Measurements from ENCODE around the gene ETDB.

The ETDB gene

DNA sequence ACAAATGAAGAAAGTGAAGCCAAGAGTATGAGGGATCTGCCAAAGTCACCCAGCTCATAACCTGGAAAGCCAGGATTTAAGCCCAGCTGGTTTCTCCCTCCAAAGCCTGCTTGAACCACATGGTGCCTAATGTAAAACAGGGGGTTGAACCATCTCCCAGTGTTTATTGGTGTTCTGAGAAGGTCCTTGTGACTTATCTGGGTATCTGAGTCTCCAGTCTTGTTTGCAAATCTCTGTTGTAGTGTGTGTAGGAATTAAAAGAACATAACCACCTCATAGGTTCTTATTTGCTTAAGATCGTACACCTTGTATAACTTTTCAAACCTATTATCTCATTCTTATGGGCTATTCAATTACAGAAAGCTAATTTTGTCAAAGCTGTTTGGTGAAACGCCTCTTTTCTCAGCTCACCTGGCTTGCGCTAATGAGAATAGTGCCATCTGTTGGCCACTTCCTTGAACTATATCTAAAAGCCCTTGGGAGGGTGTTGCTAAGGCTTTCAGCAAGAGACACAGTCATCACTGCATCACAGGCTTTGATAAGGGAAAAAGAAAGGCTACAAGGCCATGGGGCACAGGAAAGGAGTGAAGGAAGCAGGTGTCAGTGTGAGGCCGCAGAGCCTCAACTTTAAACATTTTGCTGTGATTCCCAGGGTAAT lies 34.0 kb downstream of the ETDB start (continued):
- TF ChIP-seq ZFP3 (CRISPR knock-in tag; IDR thresholded peaks at IDR 0.05): no peak
- no peak for TF ChIP-seq ZNF565 (CRISPR knock-in tag; conservative IDR thresholded peaks at IDR 0.05; ENCODE audit: low read depth)
- TF ChIP-seq PPARA (CRISPR knock-in tag; IDR thresholded peaks at IDR 0.05; ENCODE audit: borderline replicate concordance): no peak
- TF ChIP-seq, protein P1, sequence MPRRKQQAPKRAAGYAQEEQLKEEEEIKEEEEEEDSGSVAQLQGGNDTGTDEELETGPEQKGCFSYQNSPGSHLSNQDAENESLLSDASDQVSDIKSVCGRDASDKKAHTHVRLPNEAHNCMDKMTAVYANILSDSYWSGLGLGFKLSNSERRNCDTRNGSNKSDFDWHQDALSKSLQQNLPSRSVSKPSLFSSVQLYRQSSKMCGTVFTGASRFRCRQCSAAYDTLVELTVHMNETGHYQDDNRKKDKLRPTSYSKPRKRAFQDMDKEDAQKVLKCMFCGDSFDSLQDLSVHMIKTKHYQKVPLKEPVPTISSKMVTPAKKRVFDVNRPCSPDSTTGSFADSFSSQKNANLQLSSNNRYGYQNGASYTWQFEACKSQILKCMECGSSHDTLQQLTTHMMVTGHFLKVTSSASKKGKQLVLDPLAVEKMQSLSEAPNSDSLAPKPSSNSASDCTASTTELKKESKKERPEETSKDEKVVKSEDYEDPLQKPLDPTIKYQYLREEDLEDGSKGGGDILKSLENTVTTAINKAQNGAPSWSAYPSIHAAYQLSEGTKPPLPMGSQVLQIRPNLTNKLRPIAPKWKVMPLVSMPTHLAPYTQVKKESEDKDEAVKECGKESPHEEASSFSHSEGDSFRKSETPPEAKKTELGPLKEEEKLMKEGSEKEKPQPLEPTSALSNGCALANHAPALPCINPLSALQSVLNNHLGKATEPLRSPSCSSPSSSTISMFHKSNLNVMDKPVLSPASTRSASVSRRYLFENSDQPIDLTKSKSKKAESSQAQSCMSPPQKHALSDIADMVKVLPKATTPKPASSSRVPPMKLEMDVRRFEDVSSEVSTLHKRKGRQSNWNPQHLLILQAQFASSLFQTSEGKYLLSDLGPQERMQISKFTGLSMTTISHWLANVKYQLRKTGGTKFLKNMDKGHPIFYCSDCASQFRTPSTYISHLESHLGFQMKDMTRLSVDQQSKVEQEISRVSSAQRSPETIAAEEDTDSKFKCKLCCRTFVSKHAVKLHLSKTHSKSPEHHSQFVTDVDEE (CRISPR knock-in tag; IDR thresholded peaks at IDR 0.05): no peak
- TF ChIP-seq TOX (CRISPR knock-in tag; IDR thresholded peaks at IDR 0.05; ENCODE audit: borderline replicate concordance): no peak
- no peak for TF ChIP-seq GLIS3 (CRISPR knock-in tag; IDR thresholded peaks at IDR 0.05)

DNA sequence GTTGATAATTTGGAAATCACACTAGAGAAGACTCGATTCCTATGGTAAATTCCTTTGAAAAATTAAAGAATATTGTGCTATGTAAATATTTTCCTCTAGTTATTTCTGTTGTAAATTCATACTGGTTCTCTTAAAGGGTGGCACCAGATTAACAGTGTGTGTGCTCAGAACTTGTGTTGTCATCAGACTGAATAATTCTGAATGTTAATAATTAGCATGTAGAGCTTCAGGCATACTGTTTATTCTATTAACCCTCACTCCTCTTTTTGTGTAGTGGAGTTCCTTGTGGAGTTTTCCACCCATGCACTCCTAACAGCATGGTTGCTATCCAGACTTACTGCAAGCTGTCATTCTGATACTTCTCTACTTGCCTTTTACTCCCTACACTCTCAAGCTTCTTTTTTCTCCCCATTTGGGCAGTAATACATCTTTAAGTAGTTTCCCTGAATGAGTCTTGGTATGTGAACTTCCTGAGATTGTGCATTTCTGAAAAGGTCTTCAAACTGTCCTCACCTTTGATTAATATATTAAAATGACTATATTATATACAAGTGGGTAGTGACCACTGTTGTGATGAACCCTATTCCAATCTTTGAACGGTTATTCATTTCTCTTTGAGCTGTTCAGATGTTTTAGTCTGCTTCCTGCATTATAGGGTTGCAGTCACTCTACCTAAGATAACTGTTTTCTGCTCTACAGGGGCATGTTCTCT lies 38.5 kb downstream of the ETDB start:
- no peak for ATAC-seq
- TF ChIP-seq ARNTL (CRISPR knock-in tag; IDR thresholded peaks at IDR 0.05; ENCODE audit: borderline replicate concordance, low read depth) (no peak), ZNF70 (CRISPR knock-in tag; IDR thresholded peaks at IDR 0.05) (no peak), CSRNP3 (CRISPR knock-in tag; IDR thresholded peaks at IDR 0.05) (no peak)

Data from SK-N-SH treated with all-trans-retinoic acid at 6 μM for 48 hours (cell line).